Endodermal cell (in vitro differentiated cells): ENCODE data around the gene CHTOP. TPM values are rescaled to one million over a fixed set of nuclear protein-coding genes. Genes with fewer than 3 reads are reported as not detected.

Source experiments
- DNase-seq: peaks from one replicate; pipeline ENCODE4 v3.0.0-alpha.2; 2017
- H3K27ac ChIP-seq: 2 replicates; pipeline ENCODE4 v1.5.1; 2013; ENCODE audit warnings: mild to moderate bottlenecking, low read depth, low read length, moderate library complexity
- H3K27me3 ChIP-seq: 2 replicates; pipeline ENCODE4 v1.6.1; 2013; ENCODE audit warnings: mild to moderate bottlenecking, low read length, moderate library complexity; ENCODE audit not compliant: insufficient read depth, control insufficient read depth, poor library complexity, severe bottlenecking
- H3K36me3 ChIP-seq: 2 replicates; pipeline ENCODE4 v1.7.0; 2013; ENCODE audit warnings: mild to moderate bottlenecking, low read length, moderate library complexity; ENCODE audit not compliant: control insufficient read depth, insufficient read depth
- H3K4me1 ChIP-seq: one replicate; pipeline ENCODE4 v1.7.0; 2013; ENCODE audit warnings: low read length; ENCODE audit not compliant: control insufficient read depth, insufficient read depth
- H3K4me3 ChIP-seq: 2 replicates; pipeline ENCODE4 v1.5.1; 2013; ENCODE audit warnings: mild to moderate bottlenecking, low read length, moderate library complexity
- H3K9ac ChIP-seq: 2 replicates; pipeline ENCODE4 v1.6.1; 2013; ENCODE audit warnings: mild to moderate bottlenecking, low read length, moderate library complexity; ENCODE audit not compliant: poor library complexity, severe bottlenecking; ENCODE audit errors: extremely low read depth
- H3K9me3 ChIP-seq: 2 replicates; pipeline ENCODE4 v1.6.1; 2013; ENCODE audit warnings: mild to moderate bottlenecking, low read length, moderate library complexity; ENCODE audit not compliant: control insufficient read depth
- H3K27ac Mint-ChIP-seq: 2 replicates; pipeline ENCODE4 v1.8.0; 2020; ENCODE audit warnings: mixed read lengths
- H3K27me3 Mint-ChIP-seq: 2 replicates; pipeline ENCODE4 v1.8.0; 2021; ENCODE audit warnings: mild to moderate bottlenecking, mixed read lengths; ENCODE audit not compliant: insufficient read depth
- H3K36me3 Mint-ChIP-seq: 2 replicates; pipeline ENCODE4 v1.8.0; 2020; ENCODE audit warnings: low read depth, mixed read lengths
- H3K4me1 Mint-ChIP-seq: 2 replicates; pipeline ENCODE4 v1.8.0; 2020; ENCODE audit warnings: mixed read lengths
- H3K4me3 Mint-ChIP-seq: 2 replicates; pipeline ENCODE4 v1.8.0; 2020; ENCODE audit warnings: mild to moderate bottlenecking, moderate library complexity, mixed read lengths
- H3K9me3 Mint-ChIP-seq: 2 replicates; pipeline ENCODE4 v1.8.0; 2020; ENCODE audit warnings: mild to moderate bottlenecking, mixed read lengths
- WGBS, 2 experiments: methylation state at CpG; one replicate each; pipeline versions ENCODE4 v1.1.5 to v1.1.7; 2013; ENCODE audit warnings: missing lambda C conversion rate in 2 of 2, mixed read lengths in 1 of 2; ENCODE audit not compliant: insufficient coverage in 1 of 2, insufficient read length in 1 of 2; 5-methylcytosine and 5-hydroxymethylcytosine counted together
- total RNA-seq, 2 donors: library from RNA; stranded (reverse); fragmentation: NEBNext Ultra II Directional in 1 of 2; extraction: Animal tissue kit (Norgen Biotek cat#: 25700) in 1 of 2; gene quantifications; 2 replicates in 1 of 2; 3 replicates in 1 of 2; pipeline ENCODE4 v1.2.1, GENCODE V29; 2021
- TF ChIP-seq, protein P1 (sequence below): fragments of 200-600 bp; sonication (generic); conservative IDR thresholded peaks from 2 replicates; pipeline ENCODE4 v1.5.0; 2021; ENCODE audit warnings: antibody characterized with exemption, mild to moderate bottlenecking

Gene CHTOP
- total RNA-seq, 2 donors from 2014 or later = 98.4 to 117 TPM

DNA sequence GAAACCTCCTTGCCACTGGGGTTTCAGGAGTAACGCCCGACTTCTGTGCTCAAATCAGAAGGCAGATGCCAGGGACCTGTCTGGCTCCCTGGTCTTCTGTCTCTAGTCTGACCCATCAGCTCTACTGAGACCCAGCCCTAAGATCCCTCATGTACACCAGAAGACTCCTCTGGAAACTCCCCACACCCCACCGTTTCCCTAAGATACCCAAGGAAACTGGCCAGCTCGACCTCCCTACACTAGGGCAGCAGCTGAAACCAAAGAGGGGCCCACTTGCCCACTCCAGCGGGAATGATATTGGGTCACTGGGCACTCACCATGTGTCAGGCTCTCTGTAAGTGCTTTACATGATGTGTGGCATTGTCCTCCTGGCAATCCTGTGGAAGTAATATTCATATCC lies 20.5 kb upstream of the CHTOP start:
- H3K4me1 Mint-ChIP-seq = peaks cover 64% of the 10 kb centered on the region
- peak overlapping the region; percentile 70 for H3K9ac ChIP-seq

DNA sequence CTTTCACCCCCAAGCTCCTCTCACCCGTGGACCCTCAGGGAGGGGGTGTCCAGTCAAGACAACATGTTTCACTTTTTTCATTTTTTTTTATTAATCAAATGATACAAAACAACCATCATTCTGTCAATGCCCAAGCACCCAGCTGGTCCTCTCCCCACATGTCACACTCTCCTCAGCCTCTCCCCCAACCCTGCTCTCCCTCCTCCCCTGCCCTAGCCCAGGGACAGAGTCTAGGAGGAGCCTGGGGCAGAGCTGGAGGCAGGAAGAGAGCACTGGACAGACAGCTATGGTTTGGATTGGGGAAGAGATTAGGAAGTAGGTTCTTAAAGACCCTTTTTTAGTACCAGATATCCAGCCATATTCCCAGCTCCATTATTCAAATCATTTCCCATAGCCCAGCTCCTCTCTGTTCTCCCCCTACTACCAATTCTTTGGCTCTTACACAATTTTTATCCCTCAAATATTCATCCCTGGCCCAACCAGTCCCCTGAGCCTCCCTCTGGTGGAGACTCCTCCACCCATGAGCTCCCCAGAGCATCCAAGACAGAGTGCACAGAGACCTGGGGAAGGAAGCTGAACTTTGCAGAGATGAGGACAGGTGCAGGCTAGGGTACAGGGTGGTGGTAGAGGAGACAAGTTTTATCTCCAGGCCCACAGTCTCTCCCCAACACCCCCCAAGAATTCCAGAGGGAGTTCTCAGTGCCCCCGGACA lies 19.5 kb upstream of the CHTOP start:
- H3K4me3 ChIP-seq = no peak overlapping the region
- H3K9me3 ChIP-seq = no peaks in the 10 kb centered on the region
- no peak for DNase-seq
- no peak overlapping the region for H3K27ac Mint-ChIP-seq
- H3K36me3 ChIP-seq = peaks cover 10% of the 10 kb centered on the region
- no peak overlapping the region for H3K9ac ChIP-seq
- peak overlapping the region; percentile 49 for H3K4me3 Mint-ChIP-seq
- TF ChIP-seq, protein P1, sequence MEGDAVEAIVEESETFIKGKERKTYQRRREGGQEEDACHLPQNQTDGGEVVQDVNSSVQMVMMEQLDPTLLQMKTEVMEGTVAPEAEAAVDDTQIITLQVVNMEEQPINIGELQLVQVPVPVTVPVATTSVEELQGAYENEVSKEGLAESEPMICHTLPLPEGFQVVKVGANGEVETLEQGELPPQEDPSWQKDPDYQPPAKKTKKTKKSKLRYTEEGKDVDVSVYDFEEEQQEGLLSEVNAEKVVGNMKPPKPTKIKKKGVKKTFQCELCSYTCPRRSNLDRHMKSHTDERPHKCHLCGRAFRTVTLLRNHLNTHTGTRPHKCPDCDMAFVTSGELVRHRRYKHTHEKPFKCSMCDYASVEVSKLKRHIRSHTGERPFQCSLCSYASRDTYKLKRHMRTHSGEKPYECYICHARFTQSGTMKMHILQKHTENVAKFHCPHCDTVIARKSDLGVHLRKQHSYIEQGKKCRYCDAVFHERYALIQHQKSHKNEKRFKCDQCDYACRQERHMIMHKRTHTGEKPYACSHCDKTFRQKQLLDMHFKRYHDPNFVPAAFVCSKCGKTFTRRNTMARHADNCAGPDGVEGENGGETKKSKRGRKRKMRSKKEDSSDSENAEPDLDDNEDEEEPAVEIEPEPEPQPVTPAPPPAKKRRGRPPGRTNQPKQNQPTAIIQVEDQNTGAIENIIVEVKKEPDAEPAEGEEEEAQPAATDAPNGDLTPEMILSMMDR = no peak
- H3K4me1 Mint-ChIP-seq = peaks cover 54% of the 10 kb centered on the region
- H3K36me3 Mint-ChIP-seq = peaks cover 14% of the 10 kb centered on the region
- H3K27me3 ChIP-seq = no peaks in the 10 kb centered on the region
- H3K9me3 Mint-ChIP-seq = no peaks in the 10 kb centered on the region
- peaks cover 3% of the 10 kb centered on the region for H3K4me1 ChIP-seq
- H3K27ac ChIP-seq = no peak overlapping the region
- peaks cover under 1% of the 10 kb centered on the region for H3K27me3 Mint-ChIP-seq
- 92% methylated on average over 2 of the region's 2 CpGs; no CpG with 5 or more reads in 1 of the 2 experiments for WGBS, 2 experiments

More for the DNA sequence above, 20.5 kb upstream of the CHTOP start:
- H3K27me3 Mint-ChIP-seq = peaks cover 2% of the 10 kb centered on the region
- no peak for DNase-seq
- Histone ChIP-seq H3K9me3 (no peaks in the 10 kb centered on the region), H3K4me1 (peaks cover 3% of the 10 kb centered on the region), H3K36me3 (peaks cover 6% of the 10 kb centered on the region), H3K4me3 (peak overlapping the region; percentile 97), H3K27me3 (no peaks in the 10 kb centered on the region), H3K27ac (no peak overlapping the region)
- 85 to 88% methylated on average over 5 of the region's 5 CpGs for WGBS, 2 experiments
- peaks cover 9% of the 10 kb centered on the region for H3K36me3 Mint-ChIP-seq
- H3K27ac Mint-ChIP-seq = peak overlapping the region; percentile 84
- no peaks in the 10 kb centered on the region for H3K9me3 Mint-ChIP-seq
- H3K4me3 Mint-ChIP-seq = peak overlapping the region; percentile 79
- TF ChIP-seq, protein P1 = no peak

DNA sequence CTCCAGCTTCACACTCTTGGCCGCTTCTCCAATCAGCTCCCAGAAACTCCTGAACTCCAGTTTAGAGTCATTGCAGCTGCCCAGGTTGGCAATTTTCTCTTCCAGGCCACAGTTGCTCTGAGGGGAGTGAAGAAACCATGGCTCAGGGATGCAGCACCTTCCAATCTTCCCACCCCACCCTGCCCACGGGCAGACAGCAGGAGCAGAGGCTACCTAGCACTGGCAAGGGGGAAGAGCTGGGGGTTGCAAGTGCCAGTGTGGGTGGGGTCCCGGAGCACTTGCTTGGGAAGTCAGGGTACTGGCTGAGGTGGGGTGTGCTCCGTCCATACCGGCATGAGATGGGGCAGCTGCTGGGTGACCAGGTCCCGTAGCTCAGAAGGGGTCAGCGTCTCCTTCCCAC lies 19.0 kb upstream of the CHTOP start:
- Histone ChIP-seq H3K4me1 (peaks cover 3% of the 10 kb centered on the region), H3K9me3 (no peaks in the 10 kb centered on the region), H3K9ac (no peak overlapping the region), H3K27ac (no peak overlapping the region), H3K36me3 (peaks cover 16% of the 10 kb centered on the region), H3K27me3 (no peaks in the 10 kb centered on the region), H3K4me3 (no peak overlapping the region)
- Mint-ChIP-seq H3K4me1 (peaks cover 49% of the 10 kb centered on the region), H3K27ac (no peak overlapping the region), H3K9me3 (no peaks in the 10 kb centered on the region), H3K27me3 (no peaks in the 10 kb centered on the region), H3K36me3 (peaks cover 19% of the 10 kb centered on the region), H3K4me3 (peak overlapping the region; percentile 49)
- 93 to 94% methylated on average over 3 to 7 of the region's 7 CpGs for WGBS, 2 experiments
- no peak for DNase-seq
- TF ChIP-seq, protein P1 = no peak
